Fibroblast of skin of left biceps (primary cell): Measurements from ENCODE around the gene MTARC1.

ENCODE experiments used
- DNase-seq, 2 experiments: peaks; one replicate each; pipeline ENCODE4 v3.0.0-alpha.2; 2013; ENCODE audit warnings: low read depth in 2 of 2

Gene MTARC1

GRCh38 chr1:220833436-220833835 lies 46.7 kb downstream of the MTARC1 start:
- DNase-seq, result no peak

DNA sequence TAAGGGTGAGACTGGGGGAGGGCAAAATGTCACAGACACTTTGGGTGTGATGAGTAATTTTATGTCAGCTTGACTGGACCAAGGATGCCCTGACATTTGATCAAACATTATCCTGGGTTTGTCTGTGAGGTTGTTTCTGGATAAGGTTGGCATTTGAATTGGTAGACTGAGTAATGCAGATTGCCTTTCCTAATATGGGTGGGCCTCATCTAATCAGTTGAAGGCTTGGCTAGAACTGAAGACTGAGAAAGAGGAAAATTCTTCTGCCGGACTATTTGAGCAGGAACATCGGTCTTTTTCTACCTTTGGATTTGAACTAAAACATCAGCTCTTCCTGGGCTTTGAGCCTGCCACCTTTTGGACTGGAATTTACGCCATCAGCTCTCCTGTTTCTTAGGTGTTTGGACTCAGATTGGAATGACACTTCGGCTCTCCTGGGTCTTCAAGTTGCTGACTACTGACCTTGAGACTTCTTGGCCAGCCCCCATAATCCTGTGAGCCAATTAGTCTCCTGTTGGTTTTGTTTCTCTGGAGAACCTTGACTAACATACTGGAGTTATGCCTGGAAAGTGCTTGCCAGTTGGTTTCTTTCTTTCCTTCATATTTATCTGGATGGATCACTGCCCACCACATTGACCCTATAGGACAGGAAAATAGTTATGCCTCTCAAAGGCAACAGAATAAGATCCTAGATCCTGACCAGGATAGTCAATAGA lies 47.6 kb downstream of the MTARC1 start:
- no peak for DNase-seq
